Activated gamma-delta T cell treated with Interleukin-2 at 50 U/mL for 16 hours (primary cell): Measurements from ENCODE around the gene KCNH8.

Source experiments
- DNase-seq: peaks from one replicate; pipeline ENCODE4 v3.0.0-alpha.2; 2020

The KCNH8 gene

GRCh38 chr3:19392150-19392549 lies 243.8 kb downstream of the KCNH8 start:
- DNase-seq = no peak

- DNase-seq = no peak
These were observed 246.6 kb downstream of the KCNH8 start for GRCh38 chr3:19394946-19395345.

DNA sequence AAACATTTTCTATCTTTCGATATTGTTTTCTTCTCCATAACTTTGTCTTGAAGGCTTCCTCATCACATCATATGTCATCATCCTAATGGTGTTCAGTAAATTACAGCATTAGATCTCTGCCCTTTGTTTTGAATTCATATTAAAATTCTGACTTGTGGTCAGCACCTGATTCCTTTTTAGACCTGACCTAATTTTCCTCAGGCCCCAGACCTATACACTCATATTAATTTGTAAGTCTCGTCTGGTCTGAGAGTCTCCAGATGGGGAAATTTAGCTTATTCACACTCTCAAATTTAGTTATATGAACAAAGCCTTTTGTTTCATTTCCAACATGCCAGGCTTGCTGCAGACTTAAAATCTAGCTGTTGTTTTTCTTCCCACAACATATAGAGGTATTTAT lies 248.4 kb downstream of the KCNH8 start:
- no peak for DNase-seq

GRCh38 chr3:19399356-19399755 lies 251.0 kb downstream of the KCNH8 start:
- no peak for DNase-seq

DNA sequence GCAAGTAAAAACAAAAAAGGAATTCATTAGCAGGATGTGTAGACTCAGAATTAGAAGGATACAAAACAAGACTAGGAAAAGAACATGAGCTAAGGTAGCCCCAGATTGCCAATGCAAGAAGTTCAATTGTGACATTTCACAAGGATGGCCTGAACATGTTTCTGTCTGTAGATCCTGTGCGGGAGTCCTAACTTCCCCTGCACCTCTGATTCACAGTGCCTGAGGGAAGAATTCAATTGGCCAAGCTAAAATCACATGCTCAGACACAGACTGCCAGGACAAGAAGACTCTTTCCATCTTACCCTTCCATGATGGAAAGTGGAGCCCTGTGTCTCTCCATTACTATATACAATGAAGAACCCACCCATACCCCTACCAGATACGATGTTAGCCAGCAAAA lies 251.5 kb downstream of the KCNH8 start:
- DNase-seq = no peak

DNA sequence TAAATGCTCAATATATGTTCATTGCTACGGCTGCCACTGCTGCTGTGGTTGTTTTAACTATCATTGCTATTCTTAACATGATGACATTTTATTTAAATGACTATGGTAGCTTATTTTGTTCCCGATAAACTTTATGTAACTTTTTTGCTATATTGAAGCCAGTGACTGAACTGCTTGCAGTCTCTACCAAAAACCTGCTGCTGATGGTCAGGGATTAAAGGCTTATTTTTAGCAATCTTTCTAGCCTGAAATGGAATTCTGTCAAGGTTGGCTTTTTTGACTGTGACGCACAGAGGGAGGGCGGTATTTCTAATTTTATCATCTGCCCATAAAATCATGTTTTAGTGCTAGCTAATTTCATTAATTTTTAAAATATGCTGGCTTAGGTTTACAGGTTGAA lies 271.8 kb downstream of the KCNH8 start:
- no peak for DNase-seq

DNA sequence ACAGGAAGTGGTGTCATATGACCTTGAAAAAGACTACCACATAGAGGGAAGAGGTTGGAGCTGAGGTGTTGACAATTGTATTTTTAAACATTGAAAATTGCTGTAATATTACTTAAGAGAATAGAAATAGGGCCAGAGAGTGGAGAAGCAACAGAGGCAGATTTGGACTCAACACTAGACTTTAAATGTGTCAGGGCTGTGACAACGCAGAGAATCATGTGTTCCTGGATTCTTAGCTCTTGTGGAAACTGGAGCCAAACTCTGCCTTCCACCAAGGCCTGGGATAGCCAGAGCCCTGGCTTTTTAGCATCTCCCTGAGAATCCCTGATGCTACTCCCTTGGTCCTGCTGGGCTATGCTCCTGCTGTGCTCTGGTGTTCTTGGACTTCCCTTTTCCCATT lies 277.5 kb downstream of the KCNH8 start:
- no peak for DNase-seq

- no peak for DNase-seq
These were observed 279.3 kb downstream of the KCNH8 start for GRCh38 chr3:19427422-19428149.

- DNase-seq = no peak
These were observed 280.4 kb downstream of the KCNH8 start for GRCh38 chr3:19428729-19429128.

DNA sequence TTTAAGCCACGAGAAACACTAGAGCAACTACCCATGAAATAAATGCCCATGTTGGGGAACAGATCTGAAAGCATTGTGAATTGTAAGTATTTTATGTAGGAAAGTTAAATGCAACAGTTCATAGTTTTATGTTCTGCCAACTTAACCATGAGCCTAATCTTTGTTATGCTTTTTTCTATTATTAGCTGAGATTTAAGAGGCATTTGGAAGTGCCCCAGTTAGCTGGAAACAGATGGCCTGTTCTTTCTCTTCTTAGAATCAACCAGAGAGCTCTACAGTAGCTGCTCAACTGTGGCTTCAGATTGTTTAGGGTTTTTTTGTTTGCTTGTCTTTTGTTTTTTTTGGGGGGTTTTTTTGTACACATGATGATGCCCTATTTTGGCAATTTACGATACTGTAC lies 284.4 kb downstream of the KCNH8 start:
- no peak for DNase-seq

DNA sequence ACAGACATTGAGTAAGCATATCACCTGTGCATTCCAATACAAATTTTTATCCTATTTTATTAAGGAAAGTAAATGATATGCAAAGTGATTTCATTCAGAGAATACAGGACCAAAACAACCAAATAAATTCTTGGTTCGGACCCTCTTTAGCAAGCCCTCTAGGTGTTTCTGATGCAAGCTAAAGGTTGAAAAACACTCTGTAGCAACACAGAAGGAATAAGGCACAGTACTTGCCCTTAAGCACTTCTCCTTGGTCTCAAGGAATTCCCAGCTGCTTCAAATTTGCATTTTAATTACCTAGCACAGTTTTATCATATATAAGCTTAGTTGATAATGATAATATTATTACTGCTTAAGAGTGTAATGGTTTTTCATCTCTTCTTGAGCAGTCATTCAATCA lies 288.4 kb downstream of the KCNH8 start:
- DNase-seq = no peak

DNA sequence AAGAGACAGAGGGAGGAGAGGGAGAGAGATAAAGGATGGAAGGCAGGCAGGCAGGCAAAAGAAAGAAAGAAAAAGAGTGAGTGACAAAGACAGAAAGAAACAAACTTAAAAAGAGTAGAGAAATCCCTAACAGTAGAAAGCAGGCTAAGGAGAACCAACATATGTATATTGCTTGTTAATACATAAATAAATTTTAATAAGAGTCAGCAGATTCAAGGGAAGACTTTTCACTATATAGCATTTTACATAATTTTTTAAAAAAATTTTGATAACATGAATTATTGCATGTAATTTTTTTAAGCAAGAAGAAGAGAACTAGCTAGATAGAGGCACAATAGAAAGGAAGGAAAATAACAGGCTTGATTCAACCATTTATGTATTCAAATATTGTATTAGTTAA lies 291.6 kb downstream of the KCNH8 start:
- no peak for DNase-seq

DNA sequence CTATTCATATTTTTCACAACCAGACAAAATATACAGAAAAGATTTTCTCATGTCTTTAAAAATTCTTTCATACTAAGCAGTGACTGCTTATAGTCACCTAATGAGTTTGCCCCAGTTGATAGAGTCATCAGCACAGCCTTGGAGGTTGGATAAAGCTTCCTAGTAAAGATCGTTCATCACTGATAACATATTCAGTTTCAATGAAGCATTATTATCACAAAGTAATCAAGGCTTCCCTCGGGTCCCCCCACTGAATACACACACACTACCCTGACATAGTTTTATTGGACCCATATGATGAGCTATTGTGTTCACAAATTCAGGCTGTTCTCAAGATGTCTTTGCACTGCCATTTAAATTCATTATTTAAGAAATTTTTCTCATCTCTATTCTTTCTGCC lies 297.8 kb downstream of the KCNH8 start:
- no peak for DNase-seq

DNA sequence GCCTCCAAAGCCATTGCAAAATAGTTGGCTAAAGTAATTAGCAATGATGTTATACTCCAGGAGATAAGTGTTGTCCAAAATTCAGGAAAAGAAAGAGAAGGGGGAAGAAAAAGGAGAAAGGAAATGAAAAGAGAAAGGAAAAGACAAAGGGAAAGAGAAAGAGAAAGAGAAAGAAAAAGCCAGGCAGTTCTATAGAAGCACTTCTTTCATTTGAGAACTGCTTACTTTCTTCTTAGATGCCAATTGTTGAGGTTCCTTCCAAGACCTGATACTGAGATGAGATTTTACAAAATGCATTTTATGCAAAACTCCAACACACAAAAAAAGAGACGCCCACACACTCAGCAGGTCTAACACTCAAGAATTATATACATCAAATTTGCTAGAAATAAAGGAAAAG lies 298.4 kb downstream of the KCNH8 start:
- DNase-seq = no peak

DNA sequence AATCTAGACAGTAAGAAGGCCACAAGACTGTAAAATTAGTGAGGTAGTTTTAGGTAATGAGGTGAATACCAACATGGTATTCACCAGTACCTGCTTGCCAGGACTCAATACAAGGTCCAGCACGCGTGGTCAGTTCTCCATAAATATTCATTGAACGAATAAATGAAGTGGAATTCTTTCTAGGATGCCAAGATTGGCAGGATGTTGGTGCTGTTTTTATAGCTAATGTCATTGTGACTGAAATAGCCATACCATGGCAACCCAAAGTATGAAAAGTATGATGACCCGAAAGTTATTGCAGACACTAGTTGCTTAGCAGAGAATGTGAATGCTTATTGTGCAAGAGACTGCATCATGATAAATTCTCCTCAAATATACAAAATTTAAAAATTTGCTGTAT lies 307.2 kb downstream of the KCNH8 start:
- DNase-seq = no peak

DNA sequence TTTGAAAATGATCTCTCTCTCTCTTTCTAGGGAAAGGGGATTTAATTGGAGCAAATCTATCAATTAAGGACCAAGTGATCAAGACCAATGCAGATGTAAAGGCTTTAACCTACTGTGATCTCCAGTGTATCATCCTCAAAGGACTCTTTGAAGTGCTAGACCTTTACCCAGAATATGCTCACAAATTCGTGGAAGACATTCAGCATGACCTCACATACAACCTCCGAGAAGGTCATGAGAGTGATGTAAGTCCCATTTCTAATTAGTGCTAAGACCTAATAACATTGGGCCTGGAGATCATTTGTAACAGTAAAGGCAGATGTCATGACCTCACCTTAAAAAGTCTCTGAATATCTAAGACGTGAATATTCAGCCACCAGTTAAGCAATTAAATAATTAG lies 308.4 kb downstream of the KCNH8 start:
- DNase-seq = no peak

DNA sequence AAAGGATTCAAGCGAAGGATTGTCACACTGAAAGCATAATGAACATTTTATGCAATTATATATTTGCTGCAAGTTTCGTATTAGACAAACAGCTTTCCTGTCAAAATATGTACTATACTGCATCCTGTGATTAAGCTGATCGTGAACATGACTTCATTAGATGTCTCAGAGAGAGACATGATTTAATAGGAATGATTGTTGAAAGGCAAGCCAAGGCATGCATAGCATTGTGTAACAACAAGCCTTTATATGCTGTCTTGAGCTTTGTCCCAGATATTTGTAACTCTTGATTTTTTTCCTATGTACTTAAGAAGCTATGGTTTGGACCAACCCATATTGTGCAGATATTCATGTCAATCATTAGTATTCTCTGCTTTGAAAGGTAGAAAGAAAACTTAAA lies 309.1 kb downstream of the KCNH8 start:
- DNase-seq = no peak

GRCh38 chr3:19467761-19468160 lies 319.5 kb downstream of the KCNH8 start:
- DNase-seq = no peak

DNA sequence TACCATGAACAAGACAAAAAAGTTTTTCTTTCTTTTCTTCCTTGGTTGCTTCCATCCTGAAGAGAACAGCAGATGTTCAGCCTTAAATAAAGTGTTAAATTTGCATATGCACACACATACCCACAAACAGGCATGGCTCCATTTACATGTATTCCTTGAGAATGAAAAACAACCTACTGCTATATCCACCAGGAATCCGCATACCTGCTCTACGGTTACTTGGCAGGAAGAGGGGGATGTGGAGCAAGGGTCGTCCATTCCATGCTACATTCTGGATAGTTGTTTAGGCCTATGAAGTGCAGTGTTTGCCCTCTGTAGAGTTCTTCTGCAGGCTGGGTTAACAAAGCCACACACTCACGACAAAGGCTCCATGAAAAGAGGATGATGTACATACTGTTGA lies 322.8 kb downstream of the KCNH8 start:
- no peak for DNase-seq

DNA sequence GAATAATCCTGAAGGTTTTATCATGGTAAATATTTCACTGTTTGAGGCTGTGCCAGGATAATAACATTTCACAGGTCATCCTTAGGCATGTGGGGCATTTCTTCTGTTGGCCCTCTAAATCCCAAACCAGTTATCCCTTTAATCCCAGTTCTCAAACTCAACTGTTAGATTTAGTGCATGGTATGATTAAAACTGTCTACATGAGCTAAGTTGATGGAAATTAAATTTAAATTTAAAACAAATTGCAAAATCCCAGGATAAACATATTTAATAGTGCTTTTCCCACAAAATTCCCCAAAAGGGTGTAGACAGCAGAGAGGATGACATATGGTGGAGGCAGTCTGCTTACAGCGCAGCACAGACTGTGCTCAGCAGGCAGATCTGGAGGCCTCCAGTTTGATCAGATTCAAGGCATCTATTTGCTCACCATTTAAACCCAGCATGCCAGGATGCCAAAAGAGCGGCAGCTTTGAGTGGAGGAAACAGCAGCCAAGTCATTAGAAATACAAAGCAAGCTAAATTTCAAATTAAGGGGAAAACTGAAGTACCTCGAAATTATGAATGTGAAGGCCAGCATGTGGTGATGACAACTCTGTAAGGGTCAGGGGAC lies 325.8 kb downstream of the KCNH8 start:
- DNase-seq = no peak

- DNase-seq = no peak
These were observed 328.0 kb downstream of the KCNH8 start for GRCh38 chr3:19476281-19476680.

- no peak for DNase-seq
These were observed 337.0 kb downstream of the KCNH8 start for GRCh38 chr3:19485267-19485666.

- no peak for DNase-seq
These were observed 339.1 kb downstream of the KCNH8 start for GRCh38 chr3:19487386-19487785.

- DNase-seq = no peak
These were observed 340.6 kb downstream of the KCNH8 start for GRCh38 chr3:19488939-19489338.

GRCh38 chr3:19489936-19490335 lies 341.6 kb downstream of the KCNH8 start:
- DNase-seq = no peak
